Coronary artery (tissue), 2 donors: ENCODE data around the gene KCNT1.

Experiments used
- DNase-seq: peaks from one replicate; pipeline ENCODE4 v3.0.0-alpha.2; 2017; ENCODE audit warnings: low spot score
- H3K27ac ChIP-seq, 2 donors: fragments of 200-600 bp; sonication (generic); one replicate each; pipeline ENCODE4 v1.5.1; 2016 to 2019
- H3K4me3 ChIP-seq: fragments of 200-600 bp; sonication (generic); 2 replicates; pipeline ENCODE4 v1.5.1; 2016; ENCODE audit warnings: mild to moderate bottlenecking, moderate library complexity
- CTCF ChIP-seq: fragments of 200-600 bp; sonication (generic); IDR thresholded peaks from one replicate; pipeline ENCODE4 v1.5.1; 2019; ENCODE audit warnings: antibody characterized with exemption

Gene KCNT1

DNA sequence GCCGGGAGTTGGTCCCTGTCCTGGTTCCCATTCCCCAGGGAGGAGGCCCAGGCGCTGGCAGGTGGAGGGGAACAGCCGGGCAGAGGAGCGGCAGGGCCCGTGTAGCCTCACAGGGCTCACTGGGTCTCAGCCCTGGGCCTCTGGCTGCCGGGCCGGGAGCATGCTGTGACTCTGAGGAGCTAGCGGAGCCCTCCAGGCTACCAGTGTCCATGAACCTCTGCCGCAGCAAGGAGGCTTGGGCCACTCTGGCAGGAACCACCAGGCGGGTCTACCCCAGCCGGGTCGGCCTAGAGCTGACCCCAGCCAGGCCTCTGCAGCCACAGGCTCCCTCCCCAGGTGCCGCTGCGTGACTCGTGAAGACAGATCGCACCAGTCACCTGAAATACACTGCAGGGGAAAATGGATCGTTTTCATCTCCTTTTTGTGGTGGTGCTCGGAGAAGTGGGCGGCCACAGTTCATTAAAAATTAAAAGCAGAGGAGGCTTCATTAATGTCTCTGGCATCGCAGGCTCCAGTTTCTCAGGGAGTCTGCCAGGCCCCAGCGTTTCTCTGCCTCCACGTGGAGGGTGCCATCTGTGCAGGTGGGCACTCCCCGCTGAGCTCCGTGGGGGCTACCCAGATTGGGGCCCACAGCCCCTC lies 43.8 kb downstream of the KCNT1 start:
- DNase-seq, result no peak
- no peak overlapping the region for H3K27ac ChIP-seq
- TF ChIP-seq CTCF, result no peak
- no peak overlapping the region for H3K4me3 ChIP-seq

GRCh38 chr9:135746565-135746964 lies 44.6 kb downstream of the KCNT1 start:
- no peak overlapping the region for H3K4me3 ChIP-seq
- TF ChIP-seq CTCF, result no peak
- H3K27ac ChIP-seq, result no peak overlapping the region
- no peak for DNase-seq

- no peak overlapping the region for H3K27ac ChIP-seq
- H3K4me3 ChIP-seq, result no peak overlapping the region
- TF ChIP-seq CTCF, result no peak
- DNase-seq, result no peak
Observed at GRCh38 chr9:135747311-135747710, 45.3 kb downstream of the KCNT1 start.

DNA sequence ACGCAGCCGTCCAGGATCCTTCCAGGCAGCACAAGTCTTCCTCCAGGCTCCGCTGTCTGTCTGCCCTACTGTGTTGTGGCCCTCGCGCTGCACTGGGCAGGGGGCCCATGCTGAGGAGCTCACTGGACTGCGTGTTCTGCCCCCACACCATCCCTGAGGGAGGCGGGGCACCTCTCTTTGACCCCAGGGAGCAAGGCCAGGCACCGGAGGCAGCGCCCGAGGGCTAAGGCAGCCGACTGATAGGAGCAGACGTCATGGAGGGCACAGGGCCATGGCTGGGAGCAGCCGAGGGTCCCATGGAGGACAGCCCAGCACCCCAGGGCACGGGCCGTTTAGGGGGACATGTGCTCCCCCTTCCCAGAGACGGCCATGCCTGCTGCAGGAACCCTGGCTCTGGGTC lies 46.7 kb downstream of the KCNT1 start:
- no peak for DNase-seq
- no peak for TF ChIP-seq CTCF

GRCh38 chr9:135749171-135750045 lies 47.4 kb downstream of the KCNT1 start:
- no peak overlapping the region for H3K27ac ChIP-seq
- DNase-seq, result no peak
- no peak overlapping the region for H3K4me3 ChIP-seq
- no peak for TF ChIP-seq CTCF

More for the DNA sequence above, 46.7 kb downstream of the KCNT1 start:
- Histone ChIP-seq H3K4me3 (no peak overlapping the region), H3K27ac (no peak overlapping the region)

- no peak for DNase-seq
- H3K4me3 ChIP-seq, result no peak overlapping the region
- no peak overlapping the region for H3K27ac ChIP-seq
- no peak for TF ChIP-seq CTCF
Observed at GRCh38 chr9:135750786-135751185, 48.8 kb downstream of the KCNT1 start.

DNA sequence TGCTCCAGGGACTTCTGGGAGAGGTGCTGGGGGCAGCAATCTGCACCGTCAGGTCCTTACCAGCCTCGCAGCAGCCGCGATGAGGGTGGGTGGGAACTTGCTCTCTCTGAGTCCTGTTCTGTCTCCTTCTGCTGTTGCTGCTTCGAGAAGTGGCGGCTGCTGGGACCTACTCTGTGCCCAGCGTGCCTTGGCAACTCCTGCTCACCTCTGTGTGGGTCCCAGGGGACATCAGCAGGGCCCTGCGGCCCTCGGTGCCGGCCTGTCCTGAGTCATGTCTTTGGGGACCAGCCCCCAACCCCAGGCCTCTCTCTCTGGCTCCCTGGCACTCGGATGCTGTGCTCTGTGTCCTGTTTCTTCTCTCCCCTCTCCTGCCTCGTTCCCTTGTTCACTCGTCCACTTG lies 49.5 kb downstream of the KCNT1 start:
- no peak overlapping the region for H3K27ac ChIP-seq
- H3K4me3 ChIP-seq, result no peak overlapping the region
- no peak for TF ChIP-seq CTCF
- DNase-seq, result no peak
